Smooth muscle cell (in vitro differentiated cells): Measurements from ENCODE around the gene HSBP1. TPM values are rescaled to one million over a fixed set of nuclear protein-coding genes. Genes with fewer than 3 reads are reported as not detected.
A peak's percentile ranks its signal among the peaks of the same experiment; 100 is the strongest.

Source experiments
- DNase-seq: peaks from one replicate; lab custom pipeline; 2025; ENCODE audit not compliant: unreplicated experiment; lab: John Stamatoyannopoulos, UW
- H2AFZ ChIP-seq: fragments of 200-600 bp; sonication (generic); 2 replicates; pipeline ENCODE4 v1.6.0; 2016; ENCODE audit warnings: antibody characterized with exemption, low read depth, mild to moderate bottlenecking
- H3F3A ChIP-seq: fragments of 200-600 bp; sonication (generic); 2 replicates; pipeline ENCODE4 v1.6.0; 2017; ENCODE audit warnings: antibody characterized with exemption, low read depth
- H3K27ac ChIP-seq: fragments of 200-600 bp; sonication (generic); 2 replicates; pipeline ENCODE4 v1.5.1; 2016; ENCODE audit warnings: low read depth, mild to moderate bottlenecking
- H3K27me3 ChIP-seq: fragments of 200-600 bp; sonication (generic); 2 replicates; pipeline ENCODE4 v1.6.1; 2016; ENCODE audit warnings: low read depth, mild to moderate bottlenecking
- H3K36me3 ChIP-seq: fragments of 200-600 bp; sonication (generic); 2 replicates; pipeline ENCODE4 v1.5.1; 2016; ENCODE audit warnings: low read depth
- H3K4me1 ChIP-seq: fragments of 200-600 bp; sonication (generic); 2 replicates; pipeline ENCODE4 v1.5.1; 2016; ENCODE audit warnings: low read depth
- H3K4me2 ChIP-seq: fragments of 200-600 bp; sonication (generic); 2 replicates; pipeline ENCODE4 v1.6.0; 2016; ENCODE audit warnings: mild to moderate bottlenecking
- H3K4me3 ChIP-seq: fragments of 200-600 bp; sonication (generic); 2 replicates; pipeline ENCODE4 v1.5.1; 2016; ENCODE audit warnings: mild to moderate bottlenecking
- H3K79me2 ChIP-seq: fragments of 200-600 bp; sonication (generic); 2 replicates; pipeline ENCODE4 v1.6.0; 2016; ENCODE audit warnings: low read depth, mild to moderate bottlenecking
- H3K9ac ChIP-seq: fragments of 200-600 bp; sonication (generic); 2 replicates; pipeline ENCODE4 v1.6.0; 2016; ENCODE audit warnings: low read depth
- H3K9me3 ChIP-seq: fragments of 200-600 bp; sonication (generic); replicated peaks from 2 replicates; pipeline ENCODE4 v1.5.1; 2016; ENCODE audit warnings: low read depth
- H4K20me1 ChIP-seq: fragments of 200-600 bp; sonication (generic); 2 replicates; pipeline ENCODE4 v1.6.0; 2016; ENCODE audit warnings: low read depth
- CTCF ChIP-seq: fragments of 200-600 bp; sonication (generic); IDR thresholded peaks from 2 replicates; pipeline ENCODE4 v1.5.1; 2017; ENCODE audit warnings: borderline replicate concordance, mild to moderate bottlenecking, antibody characterized with exemption; ENCODE audit not compliant: insufficient read depth, poor library complexity, severe bottlenecking
- WGBS: methylation state at CpG from one replicate; pipeline ENCODE4 v1.1.7; 2016; ENCODE audit warnings: low lambda C conversion rate; 5-methylcytosine and 5-hydroxymethylcytosine counted together
- polyA plus RNA-seq: library from polyadenylated mRNA; unstranded; fragments of >200 nt; fragmentation: Nextera tagmentation; extraction: Ambion mirVana; gene quantifications from 2 replicates; pipeline ENCODE4 v1.2.1, GENCODE V29; 2016
- total RNA-seq: library from RNA; depleted of rRNA; stranded (reverse); fragments of >200 nt; gene quantifications from 2 replicates; pipeline ENCODE4 v1.2.3, GENCODE V29; 2014

HSBP1 gene
- total and polyA plus RNA-seq, 2 experiments from 2014 or later, result 20.3 to 390 TPM

DNA sequence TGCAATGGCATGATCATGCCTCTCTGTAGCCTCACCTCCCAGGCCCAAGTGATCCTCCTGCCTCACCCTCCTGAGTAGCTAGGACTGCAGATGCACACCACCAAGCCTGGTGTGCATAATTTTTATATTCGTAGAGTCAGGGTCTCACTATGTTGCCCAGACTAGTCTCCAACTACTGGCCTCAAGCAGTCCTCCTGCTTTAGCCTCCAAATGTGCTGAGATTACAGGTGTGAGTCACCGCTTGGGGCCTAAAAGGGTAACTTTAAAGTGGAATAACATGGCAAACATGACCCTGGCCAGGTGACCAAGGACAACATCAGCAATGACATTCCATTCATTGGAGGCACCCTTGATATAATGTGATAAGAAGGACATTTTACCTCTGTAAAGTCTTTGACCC, 26.1 kb downstream of the HSBP1 start:
- Histone ChIP-seq H3K36me3 (no peaks in the 10 kb centered on the region), H3K79me2 (no peaks in the 10 kb centered on the region), H3K4me1 (peaks cover 10% of the 10 kb centered on the region), H3K9ac (no peak overlapping the region), H2AFZ (no peak overlapping the region), H3F3A (no peaks in the 10 kb centered on the region), H3K27ac (no peak overlapping the region), H3K4me2 (no peak overlapping the region), H3K4me3 (no peak overlapping the region), H4K20me1 (no peaks in the 10 kb centered on the region), H3K9me3 (no peaks in the 10 kb centered on the region), H3K27me3 (no peaks in the 10 kb centered on the region)
- TF ChIP-seq CTCF, result no peak
- no peak for DNase-seq
- 100% methylated on average over 2 of the region's 2 CpGs for WGBS

GRCh38 chr16:83835586-83836566, 28.1 kb downstream of the HSBP1 start:
- Histone ChIP-seq H3K36me3 (no peaks in the 10 kb centered on the region), H3K9me3 (no peaks in the 10 kb centered on the region), H3K79me2 (no peaks in the 10 kb centered on the region), H4K20me1 (no peaks in the 10 kb centered on the region), H3K9ac (no peak overlapping the region), H2AFZ (peak overlapping the region; percentile 52), H3K4me3 (no peak overlapping the region), H3K4me2 (peak overlapping the region; percentile 47), H3K4me1 (peaks cover 10% of the 10 kb centered on the region), H3K27ac (peak overlapping the region; percentile 59), H3K27me3 (no peaks in the 10 kb centered on the region), H3F3A (no peaks in the 10 kb centered on the region)
- WGBS, result 64% methylated on average over 10 of the region's 10 CpGs
- DNase-seq, result no peak
- no peak for TF ChIP-seq CTCF

DNA sequence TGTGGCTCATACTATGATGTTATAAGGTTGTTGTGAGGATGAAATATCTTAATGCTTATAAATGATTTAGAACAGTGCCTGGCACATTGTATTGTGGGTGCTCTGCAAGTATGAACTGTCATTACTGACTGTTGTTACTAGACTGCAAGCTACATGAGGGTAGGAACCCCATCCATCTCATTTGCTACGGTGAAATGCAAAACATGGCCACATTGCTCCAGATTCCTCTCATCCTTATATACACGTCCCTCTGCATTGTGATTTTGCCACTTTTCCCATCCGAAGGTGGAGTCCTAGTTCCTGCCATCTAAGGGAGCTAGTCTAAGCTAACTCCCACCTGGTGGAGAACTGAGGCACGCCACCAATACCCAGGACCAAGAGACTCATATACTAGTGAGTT, 29.8 kb downstream of the HSBP1 start:
- H2AFZ ChIP-seq, result no peak overlapping the region
- no peak for DNase-seq
- no peaks in the 10 kb centered on the region for H4K20me1 ChIP-seq
- no peak overlapping the region for H3K4me2 ChIP-seq
- H3K79me2 ChIP-seq, result no peaks in the 10 kb centered on the region
- no peak overlapping the region for H3K27ac ChIP-seq
- H3K36me3 ChIP-seq, result no peaks in the 10 kb centered on the region
- H3K4me3 ChIP-seq, result no peak overlapping the region
- no peak overlapping the region for H3K9ac ChIP-seq
- H3K27me3 ChIP-seq, result no peaks in the 10 kb centered on the region
- TF ChIP-seq CTCF, result no peak
- H3K4me1 ChIP-seq, result peaks cover 16% of the 10 kb centered on the region
- WGBS, result 90% methylated on average over 4 of the region's 4 CpGs
- H3K9me3 ChIP-seq, result no peaks in the 10 kb centered on the region
- no peaks in the 10 kb centered on the region for H3F3A ChIP-seq
